SK-N-MC (cell line): ENCODE results near the gene TAF11L9.
"Not testable (repeated sequence)": the region's sequence is repeated elsewhere in the genome, so short reads cannot be mapped to it uniquely, and the experiment has no call there.

Experiments
- DNase-seq: peaks from one replicate; pipeline ENCODE4 v3.0.0-alpha.2; 2011; ENCODE audit warnings: low read depth, low spot score
- H3K27ac ChIP-seq: fragments of 200-600 bp; sonication (generic); 2 replicates; pipeline ENCODE4 v1.5.1; 2016; ENCODE audit warnings: mixed run types
- H3K36me3 ChIP-seq: fragments of 200-600 bp; sonication (generic); 2 replicates; pipeline ENCODE4 v1.6.1; 2017; ENCODE audit warnings: antibody characterized with exemption, low read length, mixed read lengths; ENCODE audit not compliant: insufficient read depth
- H3K4me3 ChIP-seq: fragments of 200-600 bp; sonication (generic); 2 replicates; pipeline ENCODE4 v1.5.1; 2016
- H3K9ac ChIP-seq: fragments of 200-600 bp; sonication (generic); 2 replicates; pipeline ENCODE4 v1.8.0; 2017; ENCODE audit warnings: mixed run types, mixed read lengths; ENCODE audit not compliant: insufficient read length
- H3K9me3 ChIP-seq: fragments of 200-600 bp; sonication (generic); 2 replicates; pipeline ENCODE4 v1.6.1; 2017; ENCODE audit warnings: low read depth, mild to moderate bottlenecking, antibody characterized with exemption, low read length, moderate library complexity, mixed read lengths
- EZH2 ChIP-seq: fragments of 200-600 bp; sonication (generic); IDR thresholded peaks from one replicate; pipeline ENCODE4 v1.6.1; 2017; ENCODE audit warnings: antibody characterized with exemption
- FOXP2 ChIP-seq: optimal IDR thresholded peaks from 2 replicates; pipeline ENCODE3; 2011; ENCODE audit warnings: mild to moderate bottlenecking, moderate library complexity; ENCODE audit not compliant: insufficient read depth; ENCODE audit errors: extremely low read length, control extremely low read depth
- POLR2AphosphoS5 ChIP-seq: IDR thresholded peaks from 2 replicates; pipeline ENCODE4 v1.6.1; 2012; ENCODE audit warnings: mild to moderate bottlenecking, low read depth, low read length, borderline replicate concordance

The TAF11L9 gene

DNA sequence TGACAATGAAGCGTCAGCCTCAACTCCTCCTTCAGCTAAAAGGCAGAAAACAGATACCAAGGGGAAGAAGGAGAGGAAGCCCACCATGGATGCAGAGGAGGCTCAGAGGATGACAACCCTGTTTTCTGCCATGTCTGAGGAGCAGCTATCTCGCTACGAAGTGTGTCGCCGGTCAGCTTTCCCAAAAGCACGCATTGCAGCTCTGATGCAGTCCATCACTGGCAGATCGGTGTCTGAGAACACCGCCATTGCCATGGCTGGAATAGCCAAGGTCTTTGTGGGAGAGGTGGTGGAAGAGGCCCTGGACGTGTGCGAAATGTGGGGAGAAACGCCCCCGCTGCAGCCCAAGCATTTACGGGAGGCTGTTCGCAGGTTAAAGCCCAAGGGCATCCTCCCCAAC is 10.8 kb upstream of the TAF11L9 start:
- Histone ChIP-seq H3K9ac (no peak overlapping the region), H3K36me3 (no peaks in the 10 kb centered on the region), H3K9me3 (no peaks in the 10 kb centered on the region), H3K4me3 (no peak overlapping the region), H3K27ac (no peak overlapping the region)
- no peak for DNase-seq
- TF ChIP-seq EZH2 (no peak), FOXP2 (no peak), POLR2AphosphoS5 (no peak)

DNA sequence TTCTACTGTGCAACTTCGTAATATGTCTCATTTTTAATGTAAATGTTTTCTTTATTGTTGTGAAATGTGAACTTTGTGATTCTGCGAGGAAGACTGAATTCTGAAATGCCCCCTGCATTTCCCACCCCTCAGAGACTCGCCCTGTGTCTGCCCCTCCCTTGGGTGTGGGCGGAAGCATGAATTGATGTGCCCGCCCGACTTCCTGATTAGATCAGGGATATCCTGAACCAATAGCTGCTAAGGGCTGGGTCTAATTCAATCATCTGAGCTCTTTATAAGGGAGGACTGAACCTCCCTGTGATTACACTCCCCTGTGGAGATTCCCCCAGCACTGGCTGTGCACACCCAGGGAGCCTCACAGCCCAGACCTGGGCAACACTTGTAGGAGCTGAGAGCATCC is 9.7 kb upstream of the TAF11L9 start, which contains the start of gene TAF11L11:
TSS of gene TAF11L11 (plus strand) at position 304 of the 400 bp plus-strand sequence.
- not testable (repeated sequence) for H3K27ac ChIP-seq, H3K36me3 ChIP-seq, H3K4me3 ChIP-seq, H3K9me3 ChIP-seq, DNase-seq
- peak within 1 kb of the TSS; percentile 32 for H3K9ac ChIP-seq

DNA sequence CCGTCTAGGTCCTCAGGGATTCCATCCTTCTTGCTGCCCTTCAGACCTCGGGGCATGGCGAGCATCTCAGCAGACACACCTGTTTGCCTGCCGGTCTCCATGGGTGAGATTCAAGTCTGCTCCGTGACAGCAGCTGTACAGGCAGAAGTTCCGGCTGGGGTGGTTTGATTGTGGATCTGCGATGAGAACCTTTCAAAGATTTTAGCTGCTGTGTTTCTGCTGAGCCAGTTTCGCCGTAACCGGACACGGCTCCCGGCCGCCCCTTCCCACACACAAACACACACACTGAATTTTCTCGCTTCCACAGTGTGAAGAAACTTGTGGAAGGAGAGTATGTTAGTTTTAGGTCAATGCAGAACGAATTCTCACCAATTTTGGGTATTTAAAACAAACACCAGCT is 3.5 kb upstream of the TAF11L9 start, which contains the start of gene TAF11L10:
TSS of gene TAF11L10 (minus strand) at position 101 of the 400 bp plus-strand sequence.
- DNase-seq, H3K36me3 ChIP-seq, H3K9me3 ChIP-seq, H3K27ac ChIP-seq, H3K9ac ChIP-seq, H3K4me3 ChIP-seq: not testable (repeated sequence)

DNA sequence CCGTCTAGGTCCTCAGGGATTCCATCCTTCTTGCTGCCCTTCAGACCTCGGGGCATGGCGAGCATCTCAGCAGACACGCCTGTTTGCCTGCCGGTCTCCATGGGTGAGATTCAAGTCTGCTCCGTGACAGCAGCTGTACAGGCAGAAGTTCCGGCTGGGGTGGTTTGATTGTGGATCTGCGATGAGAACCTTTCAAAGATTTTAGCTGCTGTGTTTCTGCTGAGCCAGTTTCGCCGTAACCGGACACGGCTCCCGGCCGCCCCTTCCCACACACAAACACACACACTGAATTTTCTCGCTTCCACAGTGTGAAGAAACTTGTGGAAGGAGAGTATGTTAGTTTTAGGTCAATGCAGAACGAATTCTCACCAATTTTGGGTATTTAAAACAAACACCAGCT is 3.3 kb downstream of the TAF11L9 start, which contains the start of gene TAF11L8:
TSS of gene TAF11L8 (minus strand) at position 101 of the 400 bp plus-strand sequence.
- H3K9me3 ChIP-seq, H3K27ac ChIP-seq, H3K9ac ChIP-seq, DNase-seq, H3K36me3 ChIP-seq, H3K4me3 ChIP-seq: not testable (repeated sequence)

DNA sequence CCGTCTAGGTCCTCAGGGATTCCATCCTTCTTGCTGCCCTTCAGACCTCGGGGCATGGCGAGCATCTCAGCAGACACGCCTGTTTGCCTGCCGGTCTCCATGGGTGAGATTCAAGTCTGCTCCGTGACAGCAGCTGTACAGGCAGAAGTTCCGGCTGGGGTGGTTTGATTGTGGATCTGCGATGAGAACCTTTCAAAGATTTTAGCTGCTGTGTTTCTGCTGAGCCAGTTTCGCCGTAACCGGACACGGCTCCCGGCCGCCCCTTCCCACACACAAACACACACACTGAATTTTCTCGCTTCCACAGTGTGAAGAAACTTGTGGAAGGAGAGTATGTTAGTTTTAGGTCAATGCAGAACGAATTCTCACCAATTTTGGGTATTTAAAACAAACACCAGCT is 8.5 kb downstream of the TAF11L9 start, which contains the start of gene TAF11L7:
TSS of gene TAF11L7 (minus strand) at position 101 of the 400 bp plus-strand sequence.
- not testable (repeated sequence) for H3K9ac ChIP-seq, H3K9me3 ChIP-seq, H3K36me3 ChIP-seq, H3K27ac ChIP-seq, H3K4me3 ChIP-seq, DNase-seq
